Omental fat pad (tissue), 4 donors: ENCODE measurements around the gene JOSD2. TPM values are rescaled to one million over a fixed set of nuclear protein-coding genes. Genes with fewer than 3 reads are reported as not detected.
A peak's percentile ranks its signal among the peaks of the same experiment; 100 is the strongest.
"Not testable (repeated sequence)": the region's sequence is repeated elsewhere in the genome, so short reads cannot be mapped to it uniquely, and the experiment has no call there.

Experiments used
- ATAC-seq: fragments of 150-250 bp; one replicate; pipeline ENCODE4 v1.9.1; 2016; ENCODE audit warnings: mild to moderate bottlenecking, moderate library complexity; ENCODE audit not compliant: low FRiP score
- DNase-seq: peaks from one replicate; pipeline ENCODE4 v3.0.0-alpha.2; 2019; ENCODE audit warnings: low spot score
- CTCF ChIP-seq, 3 donors: fragments of 450-650 bp; IDR thresholded peaks; one replicate each; pipeline ENCODE4 v1.5.1; 2016 to 2017; ENCODE audit warnings: antibody characterized with exemption in 3 of 3, mild to moderate bottlenecking in 3 of 3, moderate library complexity in 2 of 3
- total RNA-seq, 4 donors: library from RNA; depleted of rRNA; stranded (reverse); fragments of >200 nt; gene quantifications; one replicate each; pipeline ENCODE4 v1.1.0, GENCODE V29; 2016

The JOSD2 gene
- total RNA-seq, 4 donors from 2014 or later, result 20.4 to 32.0 (median 23.0) TPM

- no peak for ATAC-seq
- no peak for DNase-seq
- no peak for TF ChIP-seq CTCF (IDR thresholded peaks at IDR 0.05)
These were observed 23.5 kb upstream of the JOSD2 start for GRCh38 chr19:50534478-50534877.

- no peak for DNase-seq
- no peak for TF ChIP-seq CTCF (IDR thresholded peaks at IDR 0.05)
- no peak for ATAC-seq
These were observed 22.0 kb upstream of the JOSD2 start for GRCh38 chr19:50532952-50533351.

- peak; percentile 57 for ATAC-seq
- DNase-seq, result no peak
- no peak for TF ChIP-seq CTCF (IDR thresholded peaks at IDR 0.05)
These were observed 20.2 kb upstream of the JOSD2 start for GRCh38 chr19:50531171-50531612.

GRCh38 chr19:50528052-50528451 is 17.1 kb upstream of the JOSD2 start:
- not testable (repeated sequence) for DNase-seq, ATAC-seq

GRCh38 chr19:50522881-50523280 is 11.9 kb upstream of the JOSD2 start:
- no peak for TF ChIP-seq CTCF (IDR thresholded peaks at IDR 0.05)
- no peak for DNase-seq
- no peak for ATAC-seq

- ATAC-seq (no peak), DNase-seq (no peak)
- TF ChIP-seq CTCF (IDR thresholded peaks at IDR 0.05), result no peak
These were observed 10.0 kb upstream of the JOSD2 start for GRCh38 chr19:50520822-50521465.

GRCh38 chr19:50519006-50519575 is 8.1 kb upstream of the JOSD2 start:
- no peak for ATAC-seq
- no peak for DNase-seq
- no peak for TF ChIP-seq CTCF (IDR thresholded peaks at IDR 0.05)
